Suppressor macrophage (primary cell): ENCODE measurements around the gene TBCEL.
A peak's percentile ranks its signal among the peaks of the same experiment; 100 is the strongest.
"Not testable (repeated sequence)": the region's sequence is repeated elsewhere in the genome, so short reads cannot be mapped to it uniquely, and the experiment has no call there.

Experiments
- DNase-seq, 4 experiments: peaks; one replicate each; pipeline ENCODE4 v3.0.0-alpha.2; 2020 to 2022
- total RNA-seq, 17 experiments: gene quantifications; one replicate each; lab custom pipeline; 2026; ENCODE audit warnings: mixed read lengths in 6 of 17, inconsistent platforms in 3 of 17; lab: John Stamatoyannopoulos, UW

TBCEL gene
- total RNA-seq = 3.6 to 21.7 (median 12.5) reads per million in 17 experiments

GRCh38 chr11:121023848-121024751, at the start of gene TBCEL:
Gene TBCEL, plus strand, starts transcription at chr11:121024102. Its CDS starts 21,589 bp downstream, at chr11:121045691.
- DNase-seq = peak; percentile 74 to 88 (median 82)

GRCh38 chr11:120974466-120974865, 49.4 kb upstream of the TBCEL start:
- DNase-seq = no peak

GRCh38 chr11:120974965-120975364, 48.9 kb upstream of the TBCEL start:
- DNase-seq = no peak

- peak in 2 of 4 experiments; percentile 7 to 12 for DNase-seq
Measured at GRCh38 chr11:120977266-120978137, 46.4 kb upstream of the TBCEL start.

- no peak for DNase-seq
Measured at GRCh38 chr11:120978701-120979100, 45.2 kb upstream of the TBCEL start.

GRCh38 chr11:120985718-120986569, 38.0 kb upstream of the TBCEL start:
- peak; percentile 29 to 70 (median 49) for DNase-seq

- no peak for DNase-seq
Measured at GRCh38 chr11:120988603-120989002, 35.3 kb upstream of the TBCEL start.

GRCh38 chr11:120991830-120992686, 31.8 kb upstream of the TBCEL start:
- DNase-seq = no peak

- DNase-seq = no peak
Measured at GRCh38 chr11:120994091-120994859, 29.6 kb upstream of the TBCEL start.

- no peak for DNase-seq
Measured at GRCh38 chr11:120995184-120995583, 28.7 kb upstream of the TBCEL start.

- DNase-seq = no peak
Measured at GRCh38 chr11:120996973-120997372, 26.9 kb upstream of the TBCEL start.

- no peak for DNase-seq
Measured at GRCh38 chr11:120998581-120998980, 25.3 kb upstream of the TBCEL start.

- DNase-seq = no peak
Measured at GRCh38 chr11:121004206-121004840, 19.6 kb upstream of the TBCEL start.

GRCh38 chr11:121006922-121007321, 17.0 kb upstream of the TBCEL start:
- DNase-seq = no peak

GRCh38 chr11:121008551-121008950, 15.4 kb upstream of the TBCEL start:
- DNase-seq = no peak

- no peak for DNase-seq
Measured at GRCh38 chr11:121012091-121012490, 11.8 kb upstream of the TBCEL start.

GRCh38 chr11:121018746-121019145, 5.2 kb upstream of the TBCEL start:
- DNase-seq = no peak

GRCh38 chr11:121021718-121022117, 2.2 kb upstream of the TBCEL start:
- DNase-seq = not testable (repeated sequence)

- DNase-seq = peak in 3 of 4 experiments; percentile 5 to 17 (median 16)
Measured at GRCh38 chr11:121024989-121025388, 1.1 kb downstream of the TBCEL start.

- no peak for DNase-seq
Measured at GRCh38 chr11:121029153-121029552, 5.3 kb downstream of the TBCEL start.
